GM21723 (cell line): ENCODE measurements around the gene IGF1R.

Experiments
- ATAC-seq: cut with Tn5 transposase; IDR thresholded peaks from one replicate; pipeline ENCODE4 v1.9.1; 2021; ENCODE audit warnings: mild to moderate bottlenecking, moderate library complexity; ENCODE audit not compliant: unreplicated experiment

The IGF1R gene

DNA sequence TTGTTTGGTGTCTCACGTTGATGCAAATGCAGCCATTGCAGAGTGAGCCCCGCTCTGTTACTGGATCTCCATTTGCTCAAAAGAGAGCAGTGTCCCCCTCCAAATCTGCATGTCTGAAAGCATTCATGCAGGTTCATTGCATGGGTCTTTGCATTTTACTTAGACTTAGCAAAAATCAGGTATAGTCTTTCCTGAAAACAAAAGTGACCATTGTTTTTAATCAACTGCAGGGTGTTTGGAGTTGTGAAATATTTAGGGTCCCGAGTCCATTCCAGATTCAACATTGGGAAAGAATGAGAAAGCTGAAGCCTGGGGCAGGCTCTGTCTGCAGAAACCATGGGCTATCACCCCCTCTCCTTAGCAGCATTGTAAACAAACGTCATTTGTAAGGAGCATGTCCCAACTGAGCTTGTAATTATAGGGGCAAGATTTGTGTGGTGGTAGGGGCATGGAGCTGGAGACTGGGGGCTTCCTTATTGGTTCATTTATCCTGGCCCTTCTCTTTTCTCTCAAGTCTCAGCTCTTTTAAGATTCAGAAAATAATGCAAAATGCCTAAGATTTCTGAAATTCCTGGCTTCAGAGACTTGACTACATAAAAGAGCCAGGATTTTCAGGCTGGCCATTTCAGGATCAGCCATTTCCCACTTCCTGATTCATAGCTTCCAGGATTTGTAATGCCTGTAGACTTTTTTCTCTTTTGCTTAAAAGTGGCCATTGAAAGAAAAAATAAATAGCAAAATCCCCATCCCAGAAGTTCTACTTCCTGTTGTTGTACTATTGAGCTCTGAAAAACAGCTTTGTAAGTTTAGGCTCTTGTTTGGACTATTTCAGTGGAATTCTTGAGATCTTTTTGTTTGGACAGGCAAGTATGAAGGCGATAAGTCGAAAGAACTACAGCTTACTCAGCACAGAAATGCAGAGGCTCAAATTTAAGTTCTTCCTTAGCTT is 23.0 kb downstream of the IGF1R start:
- no peak for ATAC-seq

DNA sequence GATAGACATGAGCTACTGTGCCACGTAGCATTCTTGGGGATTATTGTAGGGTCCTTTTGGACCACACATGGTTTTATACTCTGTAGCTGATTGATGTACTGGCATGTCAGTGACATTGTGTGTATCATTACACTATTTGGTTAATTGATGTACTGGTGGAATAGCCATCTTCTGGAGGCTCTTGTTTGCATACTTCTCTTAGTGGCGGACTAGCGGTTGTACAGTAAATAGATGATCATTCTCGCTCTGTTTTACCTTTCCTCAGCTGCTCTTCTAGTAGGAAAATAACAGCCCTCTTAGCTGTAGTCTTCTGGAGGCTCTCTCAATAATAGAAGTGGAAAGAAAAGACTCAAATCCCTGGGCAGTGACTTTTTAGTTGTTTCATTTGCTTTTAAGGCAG is 24.8 kb downstream of the IGF1R start:
- ATAC-seq, result no peak

DNA sequence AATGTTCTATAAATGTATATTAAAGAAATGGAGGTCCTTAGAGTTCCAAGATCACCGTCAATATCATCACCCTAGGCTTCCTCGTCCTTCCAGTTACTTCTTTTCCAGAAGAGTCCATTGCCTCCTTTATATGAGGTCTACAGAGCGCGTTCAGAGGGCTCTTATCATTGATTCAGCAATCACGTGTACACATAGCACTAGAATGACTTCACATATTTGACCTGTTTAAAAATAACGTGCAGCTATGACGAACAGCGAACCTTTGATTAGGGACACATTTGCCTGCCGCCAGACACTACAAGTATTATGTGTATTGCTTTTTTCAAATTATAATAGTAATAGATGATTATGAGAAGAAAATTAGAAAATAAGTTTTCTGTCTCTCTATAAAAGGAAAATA is 26.0 kb downstream of the IGF1R start:
- no peak for ATAC-seq

DNA sequence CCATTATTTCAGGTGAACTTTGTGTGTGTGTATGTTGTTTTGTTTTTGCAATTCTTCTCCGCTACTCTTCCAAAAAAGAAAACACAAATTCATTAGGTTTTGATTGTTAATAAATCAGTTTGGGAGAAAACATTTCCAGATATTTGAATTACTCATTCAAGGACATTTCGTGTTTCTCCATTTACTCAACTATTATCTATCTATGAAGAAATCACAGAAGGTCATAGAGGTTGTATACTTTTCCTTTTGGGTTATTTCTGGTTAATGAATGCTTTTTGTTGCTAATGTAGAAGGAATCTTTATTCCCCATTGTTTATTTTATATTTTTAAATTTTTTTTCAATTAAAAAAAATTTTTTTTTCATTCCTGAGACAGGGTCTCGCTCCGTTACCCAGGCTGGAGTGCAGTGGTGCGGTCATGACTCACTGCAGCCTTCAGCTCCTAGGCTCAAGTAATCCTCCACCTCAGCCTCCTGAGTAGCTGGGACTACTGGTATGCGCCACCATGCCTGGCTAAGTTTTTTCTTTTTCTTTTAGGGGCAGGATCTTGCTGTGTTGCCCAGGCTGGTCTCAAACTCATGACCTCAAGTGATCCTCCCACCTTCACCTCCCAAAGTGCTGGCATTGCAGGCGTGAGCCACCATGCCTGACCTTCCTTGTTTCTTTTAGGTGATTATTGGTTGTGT is 28.4 kb downstream of the IGF1R start:
- ATAC-seq, result no peak

DNA sequence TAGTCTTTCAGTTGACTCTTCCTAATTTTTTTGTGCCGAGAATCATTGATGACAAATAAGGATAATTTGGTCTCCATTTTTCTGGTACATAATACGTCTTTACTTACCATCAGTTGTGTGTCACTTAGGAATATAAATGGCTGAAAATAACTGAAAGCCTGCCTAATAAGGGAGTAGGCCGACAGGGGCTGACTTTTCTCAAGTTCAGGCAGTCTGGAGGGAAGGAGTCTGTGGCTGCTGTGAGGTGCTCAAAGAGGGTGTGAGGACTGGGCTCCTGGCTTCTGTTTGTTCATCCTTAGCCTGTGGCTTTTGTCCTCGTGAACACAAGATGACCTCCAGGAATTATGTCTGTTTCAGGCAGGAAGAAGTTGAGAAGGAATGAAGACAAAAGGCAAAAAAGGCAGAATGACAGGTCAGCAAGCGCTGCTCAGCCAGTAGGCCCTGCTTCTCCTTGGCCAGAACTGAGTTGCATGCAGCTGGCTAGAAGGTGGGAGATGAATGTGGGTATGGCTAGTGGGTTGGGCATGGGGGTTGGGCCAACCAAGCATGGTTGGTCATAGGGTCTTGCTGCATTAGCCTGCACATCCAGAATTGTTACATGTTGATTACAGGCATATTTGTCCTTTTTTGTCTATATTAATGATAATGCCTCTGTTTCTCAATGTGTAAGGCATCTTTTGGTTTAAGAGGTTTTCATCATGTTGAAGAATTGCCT is 29.2 kb downstream of the IGF1R start:
- ATAC-seq, result no peak

DNA sequence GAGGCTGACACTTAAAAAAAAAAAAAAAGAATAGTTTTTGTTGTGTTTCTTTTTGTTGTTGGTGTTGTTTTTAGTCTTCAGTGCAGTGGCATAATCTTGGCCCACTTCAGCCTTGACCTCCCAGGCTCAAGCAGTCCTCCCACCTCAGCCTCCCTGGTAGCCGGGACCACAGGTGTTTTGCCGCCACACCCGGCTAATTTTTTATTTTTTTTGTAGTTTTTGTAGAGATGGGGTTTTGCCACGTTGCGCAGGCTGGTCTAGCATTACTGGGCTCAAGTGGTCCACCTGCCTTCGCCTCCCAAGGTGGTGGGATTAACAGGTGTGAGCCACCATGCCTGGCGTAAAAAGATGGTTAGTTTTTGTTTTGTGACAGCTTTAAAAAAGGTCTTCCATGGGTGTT is 30.1 kb downstream of the IGF1R start:
- no peak for ATAC-seq

DNA sequence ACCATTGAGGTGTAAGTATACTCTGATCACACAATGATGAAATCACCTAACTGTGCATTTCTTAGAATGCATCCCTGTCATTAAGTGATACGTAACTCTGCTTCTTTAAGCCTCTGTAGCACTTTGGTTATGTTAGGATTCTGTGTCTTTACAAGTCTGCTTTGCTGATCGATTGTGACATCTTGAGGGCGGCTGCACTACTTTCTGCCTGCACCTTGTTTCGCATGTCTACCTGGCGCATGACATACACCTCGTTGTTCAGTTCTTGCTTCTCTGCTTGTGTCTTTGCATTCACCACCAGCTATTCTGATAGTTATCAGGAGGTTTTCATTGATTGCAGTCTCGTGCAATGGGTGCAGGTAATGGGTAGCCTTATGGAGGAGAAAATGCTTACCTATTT is 32.7 kb downstream of the IGF1R start:
- ATAC-seq, result no peak

DNA sequence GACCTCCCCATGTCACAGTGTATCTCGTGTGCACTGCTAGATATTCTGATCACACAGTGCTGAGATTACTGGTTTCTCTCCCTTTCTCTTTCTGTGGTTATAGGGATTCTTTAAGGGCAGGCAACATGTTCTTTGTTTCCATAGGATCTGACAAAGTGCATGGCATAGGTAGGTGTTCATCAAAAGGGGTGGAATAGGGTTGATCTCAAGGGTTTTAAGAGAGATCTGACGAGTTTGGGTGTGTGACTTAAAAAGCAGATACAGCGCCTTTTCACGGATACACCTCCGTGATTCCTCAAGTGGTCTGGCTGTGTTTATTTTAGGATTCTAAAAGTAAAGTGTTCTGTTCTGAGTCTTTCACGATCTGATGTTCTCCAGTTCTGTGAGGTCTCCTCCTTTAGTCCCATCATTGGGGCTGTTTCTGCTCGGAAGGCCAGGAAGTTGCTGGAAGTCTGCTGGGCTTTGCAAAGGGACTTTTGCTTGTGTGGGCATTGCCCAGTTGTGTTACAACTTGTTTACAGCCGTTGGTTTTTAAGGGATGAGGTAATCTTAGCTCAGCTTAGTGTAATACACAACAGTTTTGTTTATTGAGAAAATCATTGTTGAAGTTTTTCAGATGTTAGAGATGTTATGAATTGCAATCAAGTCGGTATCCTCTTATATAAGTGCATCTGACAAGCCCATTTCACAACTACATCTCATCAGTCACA is 34.8 kb downstream of the IGF1R start:
- ATAC-seq, result no peak

DNA sequence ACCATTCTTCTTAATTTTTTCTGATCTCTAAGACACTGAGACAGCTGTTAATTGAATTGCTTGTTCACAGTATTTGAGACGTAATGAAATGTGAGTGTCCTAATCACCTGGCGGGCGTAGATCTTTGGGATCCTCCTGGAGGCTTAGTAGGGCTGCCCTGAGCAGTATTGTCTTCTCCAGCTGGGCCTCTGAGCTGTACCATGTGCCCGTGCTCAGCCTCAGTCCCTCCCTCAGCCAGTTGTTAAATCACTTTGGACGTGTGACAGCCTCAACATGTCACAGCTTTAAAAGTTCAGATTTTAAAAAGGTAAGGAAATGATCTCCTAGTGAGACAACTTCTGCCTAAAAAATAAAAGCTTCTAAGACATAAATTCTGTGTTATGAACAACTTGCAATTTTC is 35.5 kb downstream of the IGF1R start:
- ATAC-seq, result no peak

DNA sequence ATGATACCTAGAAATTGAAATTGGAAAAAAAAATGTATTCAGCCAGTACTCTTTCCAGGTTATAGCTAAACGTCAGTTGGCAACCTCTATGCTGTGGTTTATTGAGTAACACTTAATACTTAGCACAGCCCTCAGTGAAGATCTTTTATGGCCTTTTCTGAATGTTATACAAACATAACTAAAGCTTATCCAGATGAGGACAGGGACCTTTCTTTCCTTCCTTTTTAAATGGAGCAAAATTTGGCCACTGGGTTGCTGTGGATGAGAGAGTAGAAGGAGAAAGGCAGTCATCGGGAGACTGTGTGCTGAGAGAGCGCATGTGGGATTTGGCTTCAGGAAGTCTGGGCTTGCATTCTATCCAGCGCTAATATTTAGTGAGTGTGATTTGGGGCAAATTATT is 36.1 kb downstream of the IGF1R start:
- no peak for ATAC-seq

DNA sequence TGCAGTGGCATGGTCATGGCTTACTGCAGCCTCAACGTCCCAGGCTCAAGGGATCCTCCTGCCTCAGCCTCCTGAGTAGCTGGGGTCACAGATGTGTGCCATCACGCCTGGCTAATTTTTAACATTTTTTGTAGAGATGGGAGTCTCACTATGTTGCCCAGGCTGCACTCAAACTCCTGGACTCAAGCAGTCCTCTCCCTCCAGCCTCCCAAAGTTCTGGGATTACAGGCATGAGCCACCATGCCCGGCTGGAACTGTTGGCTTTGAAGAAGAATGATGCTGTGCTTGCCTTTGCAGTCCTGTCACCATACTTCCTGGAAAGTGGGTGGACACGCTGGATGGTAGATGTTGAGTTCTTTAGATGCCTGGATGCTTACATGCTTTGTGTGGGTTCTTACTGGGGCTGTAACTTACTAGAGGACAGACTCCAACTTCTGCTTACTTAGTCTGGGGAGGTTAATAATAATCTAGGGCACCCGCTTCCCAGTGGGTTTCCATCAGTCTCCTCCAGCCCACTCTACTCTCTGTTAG is 36.7 kb downstream of the IGF1R start:
- no peak for ATAC-seq

DNA sequence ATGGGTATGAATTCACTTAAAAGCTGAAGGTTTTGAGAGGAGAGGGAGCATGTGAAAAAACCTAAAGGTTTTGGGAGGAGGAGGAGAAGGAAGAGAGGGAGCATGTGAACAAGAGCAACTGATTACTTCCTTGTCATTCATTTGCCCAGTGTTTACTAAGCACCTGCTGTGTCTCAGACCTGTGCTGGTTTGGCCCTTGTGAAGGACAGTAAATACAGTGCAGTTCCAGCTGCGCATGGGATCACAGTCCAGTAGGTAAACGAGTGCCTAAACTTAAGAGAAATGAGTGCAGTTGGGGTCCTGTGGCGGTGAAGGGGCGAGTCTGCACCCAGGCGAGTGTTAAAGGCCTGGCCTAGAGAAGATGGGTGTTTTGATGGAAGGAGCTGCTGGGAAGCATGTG is 38.6 kb downstream of the IGF1R start:
- ATAC-seq, result no peak

DNA sequence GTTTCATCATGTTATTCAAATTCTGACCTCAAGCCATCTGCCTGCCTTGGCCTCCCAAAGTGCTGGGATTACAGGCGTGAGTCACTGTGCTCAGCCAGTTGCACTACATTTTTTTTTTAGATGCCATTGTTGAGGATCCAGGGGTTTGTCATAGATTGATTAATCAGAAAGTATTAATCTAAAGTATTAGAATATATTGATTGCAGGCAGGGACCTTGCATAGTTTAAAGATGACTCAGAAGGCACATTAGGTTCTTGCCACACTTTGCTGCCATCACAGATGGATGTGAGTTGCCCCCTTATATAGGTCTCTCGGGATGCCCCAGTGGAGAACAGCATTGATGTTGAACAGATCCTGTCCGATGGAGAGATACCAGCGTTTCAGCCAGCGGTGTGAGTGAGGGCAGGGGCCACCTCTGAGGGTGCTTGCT is 41.1 kb downstream of the IGF1R start:
- no peak for ATAC-seq

DNA sequence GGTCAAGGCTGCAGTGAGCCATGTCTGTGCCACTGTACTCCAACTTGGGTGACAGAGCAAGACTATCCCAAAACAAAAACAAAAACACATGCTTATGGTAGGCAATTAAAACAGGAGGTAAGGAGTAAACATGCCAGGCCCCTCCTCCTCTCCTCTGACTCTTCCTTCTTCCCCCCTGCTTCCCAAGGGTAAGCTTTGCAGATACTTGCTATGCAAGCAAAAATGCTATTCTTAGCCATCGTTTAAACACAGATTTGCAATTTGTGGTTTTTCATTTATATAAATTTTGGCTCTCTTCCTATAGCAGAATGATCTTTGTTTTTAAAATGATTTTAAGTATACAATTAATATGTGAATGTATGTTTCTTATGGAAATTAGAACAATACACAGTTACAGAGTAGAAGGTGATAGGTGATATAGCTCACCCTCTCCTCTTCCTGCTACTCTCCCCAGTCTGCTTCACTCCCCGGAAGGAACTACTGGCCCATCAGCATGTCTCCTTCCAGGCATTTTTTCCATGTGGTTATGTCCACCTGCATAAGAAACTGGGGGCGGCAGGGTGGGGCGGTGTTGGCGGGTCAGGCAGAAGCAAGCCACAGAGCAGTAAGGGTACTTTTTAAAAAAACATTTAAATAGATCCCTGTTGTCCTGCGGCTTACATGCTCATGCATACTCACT is 42.1 kb downstream of the IGF1R start:
- ATAC-seq, result no peak

DNA sequence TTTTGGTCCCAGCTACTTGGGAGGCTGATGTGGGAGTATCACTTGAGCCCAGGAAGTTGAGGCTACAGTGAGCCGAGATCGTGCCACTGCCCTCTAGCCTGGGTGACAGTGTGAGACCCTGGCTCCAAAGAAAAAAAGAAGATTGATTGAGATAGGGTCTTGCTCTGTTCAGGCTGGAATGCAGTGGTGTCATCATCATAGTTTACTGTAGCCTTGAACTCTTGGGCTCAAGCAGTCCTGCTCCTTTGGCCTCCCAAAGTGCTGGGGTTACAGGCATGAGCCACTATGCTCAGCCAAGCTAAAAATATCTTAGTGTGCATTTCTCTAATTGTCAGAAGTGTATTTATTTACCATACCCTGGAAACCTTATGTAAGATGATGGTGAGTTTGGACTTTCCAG is 43.9 kb downstream of the IGF1R start:
- ATAC-seq, result no peak

DNA sequence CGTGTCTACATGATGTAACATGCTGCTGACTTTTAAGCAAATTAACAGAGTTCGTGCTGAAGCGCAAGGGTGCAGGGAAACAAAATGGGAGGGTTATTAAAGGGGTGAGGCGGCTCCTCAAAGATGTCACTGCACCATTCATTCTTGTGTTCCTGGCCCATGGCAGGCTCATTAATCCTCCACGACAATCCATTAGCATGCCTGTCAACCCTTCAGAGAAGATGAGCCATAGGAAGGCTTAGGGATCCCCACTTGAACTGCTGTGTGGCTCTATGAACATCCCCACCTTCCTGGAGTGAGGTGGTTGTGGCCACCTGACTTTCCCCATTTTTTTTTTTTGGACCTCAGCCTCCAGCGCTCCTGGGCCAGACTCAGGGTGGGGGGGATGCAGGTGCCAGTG is 45.8 kb downstream of the IGF1R start:
- no peak for ATAC-seq

DNA sequence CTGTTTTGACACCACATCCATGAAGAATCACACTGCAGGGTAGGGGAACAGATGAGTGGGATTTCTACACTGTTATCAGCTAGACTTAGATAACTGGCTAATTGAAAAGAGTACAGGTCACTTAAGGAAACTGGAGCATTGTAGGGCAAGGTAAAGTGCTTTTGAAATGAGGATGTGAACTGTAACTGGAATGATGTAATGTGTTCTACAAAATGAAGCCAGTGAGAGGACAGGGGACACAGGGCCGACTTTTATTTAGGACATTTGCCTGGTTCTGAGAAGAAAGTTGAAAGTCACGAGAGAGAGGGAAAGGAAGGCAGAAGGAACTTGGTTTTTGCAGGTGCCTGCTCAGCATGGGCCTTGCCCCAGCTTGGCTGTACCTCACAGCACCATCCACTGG is 50.5 kb downstream of the IGF1R start:
- ATAC-seq, result no peak

DNA sequence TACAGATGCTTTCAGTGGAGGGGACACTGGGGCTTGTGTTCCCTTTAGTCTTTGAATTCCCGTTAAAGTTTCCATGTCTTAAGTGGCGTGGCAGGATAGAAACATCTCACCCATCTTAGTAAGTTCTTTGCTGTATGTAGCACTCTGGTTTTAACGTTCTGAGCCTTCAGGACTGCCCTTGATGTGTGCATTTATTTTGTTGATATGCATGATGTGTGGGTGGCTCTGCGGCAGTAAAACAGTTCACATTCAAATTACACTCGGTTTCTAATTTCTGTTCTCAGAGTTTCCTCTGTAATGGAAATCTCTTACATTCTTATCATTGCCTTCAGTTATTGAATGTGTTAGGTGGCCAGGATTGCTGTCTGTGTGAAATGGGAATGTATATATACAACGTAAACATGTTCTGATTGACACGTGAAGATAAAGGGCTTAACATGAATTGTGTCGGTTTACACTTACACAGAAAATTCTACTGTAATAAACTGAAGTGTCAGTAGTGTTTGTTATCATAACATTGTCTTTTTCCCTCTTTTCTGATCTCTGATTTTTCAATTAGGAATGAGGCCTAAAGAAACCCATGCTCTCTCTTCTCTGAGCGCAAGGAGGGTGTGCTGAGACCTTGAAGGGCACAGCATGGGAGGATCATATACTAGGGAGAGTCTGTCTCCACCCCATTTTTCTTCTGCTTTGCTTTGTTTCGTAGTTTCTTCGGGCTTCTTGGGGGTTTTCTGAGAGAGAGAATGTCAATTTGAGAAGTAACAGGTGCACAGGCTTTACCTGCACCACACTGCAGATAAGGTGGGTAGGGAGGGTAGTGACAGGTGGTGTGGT is 51.5 kb downstream of the IGF1R start:
- ATAC-seq, result no peak

DNA sequence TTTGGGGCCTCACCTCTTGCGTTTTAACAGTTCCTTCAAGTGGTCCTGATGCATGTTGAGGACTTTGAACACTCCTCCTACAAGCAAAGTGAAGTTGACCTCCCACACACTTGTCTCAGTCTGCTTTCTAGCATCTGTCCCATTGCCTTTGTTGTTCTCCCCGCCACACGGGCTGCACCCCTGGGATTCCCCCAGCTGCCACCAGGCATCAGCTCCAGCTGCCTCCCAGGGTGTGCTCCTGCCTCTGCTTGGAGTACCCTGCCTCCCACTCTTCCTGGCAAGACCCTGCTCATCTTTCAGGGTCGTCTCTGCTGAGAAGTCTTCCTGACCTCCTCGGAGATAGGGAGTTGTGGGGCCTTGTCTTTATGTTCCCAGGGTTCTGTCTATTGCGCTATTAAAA is 52.2 kb downstream of the IGF1R start:
- ATAC-seq, result no peak
